GM21447 (cell line): ENCODE measurements around the gene SACM1L.
"Not testable (repeated sequence)": the region's sequence is repeated elsewhere in the genome, so short reads cannot be mapped to it uniquely, and the experiment has no call there.

ENCODE experiments used
- ATAC-seq: cut with Tn5 transposase; IDR thresholded peaks from one replicate; pipeline ENCODE4 v1.9.1; 2021; ENCODE audit not compliant: unreplicated experiment

SACM1L gene

DNA sequence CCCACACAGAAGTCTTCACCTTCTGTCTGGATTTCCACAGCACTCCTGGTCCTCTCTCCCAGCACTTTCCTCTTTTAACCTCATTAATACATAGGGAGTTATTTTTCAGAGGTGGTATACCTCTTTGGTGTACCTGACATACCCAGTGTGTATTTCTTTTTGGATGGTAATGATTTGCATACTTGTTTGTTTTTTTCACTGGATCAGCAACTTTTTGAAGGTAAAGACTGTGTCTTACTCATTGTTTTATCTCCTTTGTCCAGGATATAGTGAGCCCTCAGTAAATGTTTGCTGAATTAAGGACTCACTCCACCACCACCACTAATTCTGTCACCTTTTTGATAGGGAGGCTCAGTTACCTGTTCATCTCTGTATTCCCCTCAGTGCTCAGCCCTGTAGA, 52.1 kb downstream of the SACM1L start:
- no peak for ATAC-seq

DNA sequence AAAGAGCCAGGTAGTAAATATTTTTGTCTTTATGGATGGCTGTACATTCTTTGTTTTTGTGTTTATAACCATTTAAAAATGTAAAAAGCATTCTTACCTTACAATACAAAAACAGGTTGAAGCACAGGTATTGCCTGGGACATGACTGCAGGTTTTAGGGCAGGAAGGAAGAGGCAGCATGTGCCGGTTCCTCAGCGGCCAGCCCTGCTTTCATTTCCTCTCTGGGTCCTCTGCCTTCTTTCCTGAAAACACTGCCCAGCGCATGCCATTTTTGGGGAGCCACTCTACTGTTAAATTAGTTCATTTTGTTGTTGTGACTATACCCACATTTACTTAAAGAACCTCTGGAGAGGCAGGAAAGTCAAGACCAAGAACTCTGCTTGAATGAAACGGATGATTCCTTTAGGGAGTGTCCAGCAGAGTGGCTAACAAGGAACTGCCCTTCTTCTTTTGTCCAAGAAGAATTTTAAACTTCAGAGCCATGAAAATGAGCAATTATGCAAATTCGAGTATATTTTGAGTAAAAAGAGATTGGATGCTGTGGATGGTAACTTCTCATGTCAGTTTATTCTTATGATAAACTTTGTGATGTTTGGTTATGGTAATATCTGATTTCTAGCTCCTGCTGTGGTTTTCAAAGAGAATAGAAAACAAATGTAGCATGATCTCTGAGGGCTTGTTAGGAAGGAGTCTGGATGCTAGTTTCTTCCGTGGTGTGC, 52.7 kb downstream of the SACM1L start:
- ATAC-seq: no peak

DNA sequence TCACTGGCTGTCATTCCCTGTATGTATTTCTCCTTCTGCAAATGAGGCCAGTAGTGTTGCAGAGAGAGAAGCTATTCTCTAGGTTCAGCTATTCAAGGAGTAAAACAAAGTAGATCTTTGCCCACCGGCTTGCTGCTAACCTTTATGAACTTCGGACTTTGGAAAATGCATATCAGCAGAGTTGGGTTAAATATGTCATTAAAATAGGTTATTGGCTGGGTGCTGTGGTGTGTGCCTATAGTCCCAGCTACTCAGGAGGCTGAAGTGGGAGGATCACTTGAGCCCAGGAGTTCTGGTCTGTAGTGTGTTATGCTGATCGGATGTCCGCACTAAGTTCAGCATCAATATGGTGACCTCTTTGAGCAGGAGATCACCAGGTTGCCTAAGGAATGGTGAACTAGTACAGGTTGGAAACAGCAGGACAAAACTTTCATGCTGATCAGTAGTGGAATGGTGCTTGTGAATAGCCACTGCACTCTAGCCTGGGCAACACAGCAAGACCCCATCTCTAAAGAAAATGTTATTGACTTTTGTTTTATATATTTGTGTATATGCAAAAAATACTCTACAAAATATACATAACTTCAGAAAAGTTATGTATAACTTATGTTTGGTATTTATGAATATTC, 53.4 kb downstream of the SACM1L start:
- ATAC-seq: no peak

DNA sequence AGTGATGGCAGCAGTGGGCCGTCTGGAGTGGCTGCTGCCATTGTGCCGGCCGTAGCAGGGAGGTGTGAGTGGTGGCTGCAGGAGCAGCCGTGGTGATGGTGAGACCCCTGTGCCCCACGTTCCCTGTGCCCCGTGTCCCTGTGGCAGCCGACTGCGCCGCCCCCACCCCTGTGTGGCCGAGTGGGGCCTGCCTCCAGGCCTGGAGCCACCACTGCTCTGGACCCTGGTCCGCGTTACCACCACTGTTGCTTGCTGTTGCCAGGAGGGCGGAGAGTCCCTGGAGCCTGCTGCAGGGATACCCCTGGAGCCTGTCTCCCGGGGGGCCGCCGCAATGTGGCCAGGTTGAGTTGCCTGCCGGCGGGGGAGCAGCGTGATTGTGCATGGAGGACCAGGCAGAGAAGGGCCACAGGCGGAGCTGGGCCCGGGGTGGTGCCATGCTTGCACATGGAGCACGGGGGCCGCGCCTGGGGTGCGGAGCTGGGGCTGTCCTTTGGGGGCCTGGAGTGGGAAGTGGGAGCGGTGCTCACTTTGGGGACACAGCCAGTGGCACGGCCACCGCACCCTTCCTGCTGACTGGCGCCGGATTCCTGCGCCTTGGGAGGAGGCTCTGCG, 57.1 kb downstream of the SACM1L start:
- ATAC-seq: no peak

DNA sequence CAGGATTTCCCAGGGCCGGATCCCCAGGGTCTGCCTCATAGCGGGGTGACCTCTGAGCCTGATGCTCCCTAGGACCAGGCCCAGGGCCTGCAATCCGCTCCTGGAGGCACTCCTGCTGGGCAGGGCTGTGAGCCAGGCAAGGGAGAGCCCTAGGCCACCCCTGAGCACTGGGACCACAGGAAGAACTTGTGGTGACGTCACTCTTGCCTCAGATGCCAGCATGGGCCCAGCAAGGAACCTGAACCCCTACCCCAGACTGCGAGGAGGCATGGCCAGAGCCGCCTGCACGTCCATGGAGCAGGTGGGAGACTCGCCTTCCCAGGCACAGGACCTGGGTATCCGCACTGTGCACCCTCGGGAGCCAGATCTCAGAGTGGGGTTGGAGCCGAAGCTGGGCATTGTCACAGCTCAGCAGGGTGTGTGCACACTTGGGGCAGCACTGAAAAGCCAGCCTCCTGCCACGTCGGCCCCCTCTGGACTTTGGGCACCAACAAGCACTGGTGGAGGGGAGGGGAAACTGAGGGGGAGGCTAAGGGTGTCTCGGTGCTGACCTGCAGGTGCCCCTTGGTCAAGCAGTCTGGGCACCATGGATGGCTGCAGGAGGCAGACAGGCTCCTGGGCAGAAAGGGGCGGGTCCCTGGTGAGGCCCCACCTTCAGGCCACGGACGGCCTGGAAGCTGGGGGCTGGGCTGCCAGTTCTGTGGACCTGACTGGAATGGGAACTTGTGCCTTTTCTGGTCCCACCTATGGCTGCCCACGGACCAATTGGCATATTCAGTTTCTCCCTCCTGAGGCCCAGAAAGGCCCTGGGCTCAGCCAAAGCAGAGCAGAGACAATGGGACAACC, 57.8 kb downstream of the SACM1L start:
- no peak for ATAC-seq

DNA sequence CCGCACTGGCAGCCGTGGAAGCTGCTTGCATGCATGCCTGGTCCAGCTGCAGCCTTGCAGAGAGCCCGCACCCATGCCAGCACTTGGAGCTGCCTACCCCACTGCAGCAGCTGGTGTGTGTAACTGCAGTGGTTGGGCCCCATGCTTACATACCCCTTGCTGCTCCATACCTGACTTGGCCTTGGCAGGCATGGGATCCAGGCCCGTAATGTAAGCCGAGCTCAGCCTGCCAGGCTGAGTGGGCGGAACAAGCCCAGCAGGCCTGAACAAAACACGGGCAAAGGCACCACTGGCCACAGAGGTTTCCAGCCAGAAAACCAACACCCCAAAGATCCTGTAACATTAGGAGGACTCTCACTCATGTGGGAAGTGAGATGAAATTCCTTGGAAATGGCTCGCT, 58.9 kb downstream of the SACM1L start:
- no peak for ATAC-seq

DNA sequence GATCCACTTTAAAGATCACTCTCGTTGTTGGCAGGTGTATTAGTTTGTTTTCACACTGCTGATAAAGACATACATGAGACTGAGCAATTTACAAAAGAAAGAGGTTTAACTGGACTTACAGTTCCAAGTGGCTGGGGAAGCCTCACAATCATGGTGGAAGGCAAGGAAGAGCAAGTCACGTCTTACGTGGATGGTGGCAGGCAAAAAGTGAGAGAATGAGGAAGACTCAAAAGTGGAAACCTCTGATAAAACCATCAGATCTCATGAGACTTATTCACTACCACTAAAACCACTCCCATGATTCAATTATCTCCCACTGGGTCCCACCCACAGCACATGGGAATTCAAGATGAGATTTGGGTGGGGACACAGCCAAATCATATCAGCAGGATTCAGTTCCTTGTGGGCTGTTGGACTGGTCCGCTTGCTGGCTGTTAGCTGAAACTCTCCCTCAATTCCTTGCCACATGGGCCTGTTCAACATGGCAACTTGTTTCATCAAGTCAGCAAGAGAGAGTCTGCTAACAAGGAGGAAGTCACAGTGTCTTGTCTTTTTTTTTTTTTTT, 59.9 kb downstream of the SACM1L start:
- not testable (repeated sequence) for ATAC-seq

DNA sequence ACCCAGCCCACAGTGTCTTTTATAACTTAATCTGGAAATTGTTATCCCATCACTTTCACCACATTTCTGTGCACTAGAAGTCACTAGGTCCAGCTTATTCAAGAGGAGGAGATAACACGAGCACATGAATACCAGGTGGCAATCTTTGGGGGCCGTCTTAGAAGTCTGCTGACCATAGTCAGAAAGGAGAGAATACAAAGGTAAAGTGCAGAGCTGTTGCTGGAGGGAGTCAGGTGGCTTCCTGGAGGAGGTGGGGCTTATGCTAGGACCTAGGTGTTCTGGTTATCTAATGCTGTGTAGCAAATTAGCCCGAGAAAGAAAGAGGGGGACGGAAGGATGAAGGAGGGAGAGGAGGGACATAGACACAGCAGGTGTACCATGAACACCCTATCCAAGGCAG, 60.7 kb downstream of the SACM1L start:
- ATAC-seq: no peak

DNA sequence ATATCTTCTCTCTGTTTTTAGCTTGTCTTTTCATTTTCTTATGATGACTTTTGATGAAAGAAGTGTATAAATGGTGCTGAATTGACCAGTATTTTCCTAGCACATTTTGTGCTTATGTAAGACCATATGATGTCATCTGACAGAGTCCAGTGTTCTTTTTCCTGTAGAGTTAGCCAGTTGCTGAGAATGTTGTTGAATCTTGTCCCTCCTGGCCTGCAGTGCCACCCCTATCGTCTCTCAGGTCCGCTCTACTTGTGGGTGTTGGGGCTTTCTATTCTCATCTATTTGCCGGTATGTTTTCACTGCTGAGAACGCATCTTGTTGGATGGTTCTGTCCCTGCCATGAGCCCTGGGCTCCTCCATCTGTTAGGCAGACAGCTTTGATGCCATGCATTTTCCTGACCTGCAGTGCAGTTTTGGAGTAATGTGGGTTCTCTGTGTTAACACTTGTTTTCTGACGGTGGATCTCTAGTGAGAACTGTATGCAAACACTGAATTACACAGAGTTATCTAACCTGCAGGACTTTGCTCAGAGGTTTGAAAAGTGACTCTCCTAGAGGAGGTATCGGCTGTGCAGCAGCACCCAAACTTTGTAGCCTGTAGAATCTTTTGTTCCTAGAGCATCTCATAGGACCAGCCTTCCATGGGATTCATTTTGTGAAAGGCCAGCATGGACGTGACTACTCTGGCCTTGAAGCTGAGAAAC, 62.5 kb downstream of the SACM1L start:
- ATAC-seq: no peak

DNA sequence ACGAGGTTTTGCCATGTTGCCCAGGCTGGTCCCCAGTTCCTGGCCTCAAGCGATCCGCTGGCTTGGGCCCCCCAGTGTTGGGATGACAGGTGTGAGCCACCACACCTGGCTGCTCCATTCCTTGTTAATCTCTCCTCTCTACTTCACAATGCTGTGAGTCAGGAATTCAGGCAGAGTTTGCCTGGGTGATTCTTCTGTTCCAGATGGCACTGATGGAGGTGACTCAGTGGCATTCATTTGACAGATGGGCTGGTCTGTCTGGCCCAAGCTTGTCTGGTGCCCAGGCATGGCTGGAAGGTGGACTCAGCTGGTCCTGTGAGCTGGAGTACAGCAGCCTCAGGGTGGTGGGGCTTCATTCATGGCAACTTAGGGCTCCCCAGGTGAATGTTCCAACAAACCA, 63.9 kb downstream of the SACM1L start:
- no peak for ATAC-seq

DNA sequence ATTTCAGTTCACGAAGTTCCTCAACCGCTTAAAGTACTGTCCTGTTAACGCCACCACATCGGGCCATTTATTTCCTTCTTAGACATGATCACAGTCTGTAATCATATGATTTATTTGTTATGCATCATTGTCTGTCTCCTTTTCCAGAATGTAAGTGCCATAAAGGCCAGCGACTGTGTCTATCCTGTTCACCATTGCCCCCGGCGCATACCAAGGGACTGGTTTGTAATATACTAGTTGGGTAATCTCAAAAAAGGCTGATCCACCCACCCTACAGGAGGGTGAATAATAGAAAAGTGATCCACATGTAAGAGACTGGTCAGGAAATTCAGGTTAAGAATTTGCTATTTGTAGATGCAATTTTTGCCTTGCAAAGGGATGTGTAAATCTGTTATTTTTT, 65.3 kb downstream of the SACM1L start:
- ATAC-seq: no peak

DNA sequence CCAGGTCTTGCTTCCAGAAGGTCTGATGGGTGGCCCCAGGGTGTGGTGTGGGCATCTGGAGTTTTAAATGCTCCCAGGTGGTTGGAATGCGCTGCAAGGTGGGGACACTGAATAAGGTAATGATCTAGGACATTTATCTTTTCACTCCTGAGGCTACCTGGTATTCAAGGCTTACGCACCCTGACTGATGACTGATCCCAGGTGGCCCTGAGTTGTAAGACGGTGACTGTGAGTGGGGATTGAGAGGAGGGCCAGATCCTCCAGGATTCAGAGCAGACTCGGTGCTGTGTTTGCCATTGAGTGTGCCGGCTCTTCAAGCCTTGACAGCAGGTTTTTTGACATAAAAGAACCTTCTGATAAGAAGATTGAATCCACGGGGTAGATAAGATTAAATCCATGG, 66.9 kb downstream of the SACM1L start:
- no peak for ATAC-seq

DNA sequence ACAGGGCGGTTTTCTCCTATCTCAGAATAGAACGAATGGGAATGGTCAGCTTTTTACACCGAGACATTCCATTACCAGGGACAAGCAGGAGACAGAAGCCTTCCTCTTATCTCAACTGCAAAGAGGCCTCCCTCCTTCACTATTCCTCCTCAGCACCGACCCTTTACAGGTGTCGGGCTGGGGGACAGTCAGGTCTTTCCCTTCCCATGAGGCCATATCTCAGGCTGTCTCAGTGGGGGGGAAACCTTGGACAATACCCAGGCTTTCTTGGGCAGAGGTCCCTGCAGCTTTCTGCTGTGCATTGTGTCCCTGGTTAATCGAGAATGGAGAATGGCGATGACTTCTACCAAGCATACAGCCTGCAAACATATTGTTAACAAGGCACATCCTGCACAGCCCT, 67.9 kb downstream of the SACM1L start:
- not testable (repeated sequence) for ATAC-seq

DNA sequence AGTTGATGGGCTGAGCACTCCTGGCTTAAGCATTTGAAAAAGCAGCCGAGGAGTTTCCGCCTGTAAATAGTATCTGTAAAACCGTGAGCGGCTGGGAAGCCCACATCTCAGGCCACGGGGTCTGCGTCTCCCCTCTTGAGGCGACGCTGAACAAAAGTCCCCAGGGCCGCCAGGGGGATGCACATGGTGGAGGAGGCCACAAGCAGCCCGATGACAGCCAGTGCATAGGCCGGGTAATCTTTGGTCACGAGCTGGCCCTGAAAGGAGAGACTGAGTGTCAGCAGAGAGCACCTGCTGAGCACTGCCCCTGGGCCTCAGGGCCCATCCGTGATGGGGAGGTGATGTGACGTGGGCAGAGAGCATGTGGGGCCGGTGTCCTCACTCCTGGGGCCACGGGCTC, 69.7 kb downstream of the SACM1L start:
- no peak for ATAC-seq

DNA sequence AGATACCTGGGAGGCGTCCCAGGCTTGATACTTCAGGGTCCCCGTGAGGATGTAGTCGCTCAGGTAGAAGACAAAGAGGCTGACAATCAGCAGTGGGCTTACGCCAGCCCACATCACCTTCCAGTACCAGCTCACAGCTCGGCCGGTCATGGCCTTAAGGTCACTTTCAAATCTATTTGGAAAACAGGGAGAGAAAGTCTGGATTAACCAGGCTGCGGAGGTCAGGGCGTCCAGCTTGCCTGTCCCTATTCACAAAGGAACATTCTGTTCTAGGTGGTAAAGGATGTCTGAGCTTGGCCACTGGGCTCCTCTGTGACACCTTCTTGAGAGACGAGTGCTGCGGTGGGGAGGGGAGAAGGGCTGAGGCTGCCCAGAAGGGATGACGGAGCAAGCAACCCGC, 70.7 kb downstream of the SACM1L start:
- ATAC-seq: no peak

DNA sequence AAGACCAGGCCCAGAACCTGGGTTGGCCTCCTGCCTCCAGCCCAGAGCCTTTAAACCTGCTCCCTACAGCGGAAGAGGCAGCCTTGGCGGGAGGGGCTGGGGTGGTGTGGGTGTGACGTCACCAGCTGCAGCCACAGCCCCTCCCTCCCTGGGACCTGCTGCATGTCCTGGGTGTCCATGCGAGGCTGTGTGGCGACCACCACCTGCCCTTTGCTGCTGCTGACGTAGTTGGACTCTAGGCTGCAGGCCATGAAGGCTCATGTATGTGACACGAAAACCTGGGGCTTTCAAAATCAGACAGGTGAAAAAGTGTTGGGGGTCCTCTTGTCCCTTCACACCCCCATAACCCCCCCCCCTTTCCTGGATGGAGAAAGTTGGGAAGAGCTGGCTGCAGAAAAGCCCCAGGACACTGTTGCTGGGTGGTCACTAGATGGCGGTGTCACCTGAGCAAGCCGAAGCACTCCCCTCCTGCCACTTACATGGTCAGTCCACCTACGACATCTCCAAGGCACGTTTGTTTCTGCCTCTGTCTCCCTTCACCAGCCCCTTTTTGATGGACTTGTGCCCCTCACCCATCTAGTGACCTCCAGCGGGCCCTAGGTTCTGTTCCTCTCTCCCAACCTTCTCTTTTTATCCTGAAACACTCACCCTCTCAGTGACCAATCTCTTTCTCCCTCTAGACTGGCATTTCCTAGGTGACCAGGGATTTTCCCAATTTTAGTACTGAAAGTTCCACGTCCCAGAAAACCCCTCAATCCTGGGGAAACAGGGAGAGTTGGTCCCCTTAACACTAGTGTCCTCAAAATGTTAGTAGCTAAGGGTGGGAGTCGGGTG, 71.9 kb downstream of the SACM1L start:
- ATAC-seq: no peak

DNA sequence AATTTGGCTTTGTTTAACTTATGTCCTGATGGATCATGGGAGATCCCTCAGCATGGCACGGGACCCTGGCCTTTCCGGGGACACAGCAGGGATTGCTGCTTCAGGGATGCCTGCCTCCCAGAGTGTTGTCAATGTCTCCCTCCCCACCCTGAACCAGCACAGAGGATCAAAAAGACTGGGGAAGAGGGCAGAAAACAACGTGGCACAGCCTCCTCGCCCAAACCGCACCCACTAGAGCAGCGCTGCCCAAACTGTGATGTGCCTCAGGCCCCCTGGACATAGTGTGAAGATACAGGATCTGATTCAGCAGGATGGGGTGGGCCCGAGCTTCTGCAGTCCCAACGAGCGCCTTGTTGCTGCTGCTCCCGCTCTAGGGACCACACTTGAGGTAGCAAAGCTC, 72.6 kb downstream of the SACM1L start:
- ATAC-seq: no peak

DNA sequence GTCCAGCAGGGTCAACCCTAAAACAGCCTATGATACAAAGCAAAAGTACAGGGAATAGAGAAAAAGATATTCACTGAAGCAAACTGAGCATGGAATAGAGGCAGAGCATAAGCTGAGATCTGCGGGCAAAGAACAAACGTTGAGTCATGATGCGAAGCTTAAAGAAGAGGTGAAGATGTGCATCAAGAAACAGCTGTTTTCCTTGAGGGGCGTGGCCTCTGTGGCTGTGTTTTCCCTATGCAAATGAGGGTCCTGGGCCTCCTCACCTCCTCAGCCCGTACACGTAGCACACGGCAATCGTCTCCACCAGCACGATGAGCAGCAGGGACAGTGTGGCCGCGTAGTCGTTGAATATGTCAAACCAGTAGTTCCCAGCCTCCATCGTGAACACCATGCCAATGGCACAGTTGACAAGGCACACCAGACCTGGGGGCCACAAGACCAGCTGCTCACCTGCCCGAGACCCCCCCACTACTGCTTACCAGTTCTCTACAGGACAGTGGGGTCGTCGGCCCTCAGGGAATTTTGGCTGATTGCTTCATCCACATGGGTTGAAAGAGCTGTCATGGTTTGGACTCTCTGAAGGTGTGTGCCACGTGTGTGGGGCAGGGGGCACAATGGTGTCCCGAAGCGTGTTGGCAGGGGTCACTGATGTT, 73.6 kb downstream of the SACM1L start:
- no peak for ATAC-seq

DNA sequence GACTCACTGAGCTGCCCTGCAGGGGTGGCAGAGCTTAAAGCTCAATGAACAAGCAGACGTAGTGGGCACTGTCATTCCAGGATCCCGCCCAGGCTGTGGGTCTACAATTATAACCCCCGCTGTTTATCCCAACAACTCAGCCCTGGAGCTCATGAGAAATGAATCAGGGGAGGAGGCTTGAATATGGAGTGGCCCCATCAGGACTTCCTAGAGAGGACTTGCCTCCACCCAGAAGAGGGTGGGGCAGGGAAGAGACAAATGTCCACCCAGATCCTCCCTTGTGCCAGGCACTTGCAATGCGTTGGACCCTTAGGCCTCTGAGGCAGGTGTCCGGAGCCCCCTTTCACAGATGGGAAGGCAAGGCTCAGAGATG, 74.1 kb downstream of the SACM1L start:
- no peak for ATAC-seq
